GM12891 (cell line): ENCODE measurements around the gene CDK6.
"Not testable (repeated sequence)": the region's sequence is repeated elsewhere in the genome, so short reads cannot be mapped to it uniquely, and the experiment has no call there.

Source experiments
- DNase-seq: peaks from one replicate; pipeline ENCODE4 v3.0.0; 2011; ENCODE audit warnings: low spot score; ENCODE audit not compliant: insufficient read length
- FAIRE-seq: peaks from 2 replicates; lab custom pipeline; 2011; peaks lifted over from hg19 to GRCh38; lab: Jason Lieb, UNC
- PAX5 ChIP-seq: IDR thresholded peaks from 2 replicates; pipeline ENCODE4 v1.6.1; 2011; ENCODE audit warnings: low read length, moderate library complexity, mild to moderate bottlenecking; ENCODE audit not compliant: insufficient read depth, severe bottlenecking
- POLR2A ChIP-seq: IDR thresholded peaks from 2 replicates; pipeline ENCODE4 v1.6.1; 2011; ENCODE audit warnings: low read depth, low read length, control low read depth
- POLR2AphosphoS5 ChIP-seq: IDR thresholded peaks from 2 replicates; pipeline ENCODE4 v1.6.1; 2011; ENCODE audit warnings: low read depth, low read length, control low read depth
- POU2F2 ChIP-seq: IDR thresholded peaks from 2 replicates; pipeline ENCODE4 v1.6.1; 2011; ENCODE audit warnings: low read depth, mild to moderate bottlenecking, control low read depth, low read length, moderate library complexity
- SPI1 ChIP-seq: IDR thresholded peaks from 2 replicates; pipeline ENCODE4 v1.6.1; 2011; ENCODE audit warnings: low read depth, low read length, control low read depth
- TAF1 ChIP-seq: IDR thresholded peaks from 2 replicates; pipeline ENCODE4 v1.6.1; 2011; ENCODE audit warnings: low read depth, low read length, control low read depth

The CDK6 gene

GRCh38 chr7:92750946-92751345 lies 85.4 kb downstream of the CDK6 start:
- no peak for DNase-seq
- no peak for TF ChIP-seq POLR2A
- no peak for FAIRE-seq

GRCh38 chr7:92750447-92750839 lies 85.9 kb downstream of the CDK6 start:
- TF ChIP-seq POLR2AphosphoS5 (no peak), TAF1 (no peak), POLR2A (no peak), POU2F2 (no peak), PAX5 (no peak), SPI1 (no peak)
- FAIRE-seq (no peak), DNase-seq (no peak)

GRCh38 chr7:92749832-92750446 lies 86.4 kb downstream of the CDK6 start:
- TF ChIP-seq POLR2A (no peak), PAX5 (no peak), POU2F2 (no peak), SPI1 (no peak), POLR2AphosphoS5 (no peak), TAF1 (no peak)
- DNase-seq (no peak), FAIRE-seq (no peak)

- FAIRE-seq (no peak), DNase-seq (no peak)
- TF ChIP-seq SPI1 (no peak), TAF1 (no peak), PAX5 (no peak), POLR2A (no peak), POLR2AphosphoS5 (no peak), POU2F2 (no peak)
Measured at GRCh38 chr7:92749327-92749755, 87.0 kb downstream of the CDK6 start.

GRCh38 chr7:92748495-92748894 lies 87.9 kb downstream of the CDK6 start:
- no peak for DNase-seq
- no peak for FAIRE-seq
- TF ChIP-seq TAF1 (no peak), POLR2AphosphoS5 (no peak), SPI1 (no peak), POLR2A (no peak)

GRCh38 chr7:92747041-92747835 lies 89.1 kb downstream of the CDK6 start:
- no peak for DNase-seq
- TF ChIP-seq SPI1 (no peak), TAF1 (no peak)
- FAIRE-seq, result no peak

- TF ChIP-seq POLR2AphosphoS5 (no peak), POU2F2 (no peak), POLR2A (no peak), SPI1 (no peak), TAF1 (no peak), PAX5 (no peak)
- FAIRE-seq, result no peak
- no peak for DNase-seq
Measured at GRCh38 chr7:92745241-92745640, 91.1 kb downstream of the CDK6 start.

- FAIRE-seq, result not testable (repeated sequence)
Measured at GRCh38 chr7:92744180-92744579, 92.2 kb downstream of the CDK6 start.

GRCh38 chr7:92742186-92742585 lies 94.2 kb downstream of the CDK6 start:
- no peak for FAIRE-seq
- no peak for DNase-seq
- TF ChIP-seq POLR2A (no peak), SPI1 (no peak), POU2F2 (no peak), PAX5 (no peak), TAF1 (no peak), POLR2AphosphoS5 (no peak)

More at GRCh38 chr7:92744180-92744579, 92.2 kb downstream of the CDK6 start:
- not testable (repeated sequence) for DNase-seq

- TF ChIP-seq POLR2AphosphoS5 (no peak), TAF1 (no peak), POLR2A (no peak), POU2F2 (no peak), SPI1 (no peak), PAX5 (no peak)
- FAIRE-seq (no peak), DNase-seq (no peak)
Measured at GRCh38 chr7:92740700-92741126, 95.7 kb downstream of the CDK6 start.
